Neuronal stem cell (in vitro differentiated cells): ENCODE measurements around the gene ROBO1.

Experiments used
- DNase-seq: peaks from one replicate; pipeline ENCODE4 v3.0.0-alpha.2; 2013; ENCODE audit warnings: low spot score
- H2AFZ ChIP-seq: one replicate; pipeline ENCODE4 v1.6.1; 2013; ENCODE audit warnings: mild to moderate bottlenecking, low read length, inconsistent platforms
- H2AK5ac ChIP-seq: 2 replicates; pipeline ENCODE4 v1.6.1; 2013; ENCODE audit warnings: low read depth, mild to moderate bottlenecking, inconsistent platforms, low read length, moderate library complexity, mixed read lengths
- H2BK120ac ChIP-seq: 2 replicates; pipeline ENCODE4 v1.6.1; 2013; ENCODE audit warnings: low read depth, mild to moderate bottlenecking, inconsistent platforms, low read length, moderate library complexity, mixed read lengths
- H2BK12ac ChIP-seq: one replicate; pipeline ENCODE4 v1.6.1; 2013; ENCODE audit warnings: low read length, inconsistent platforms
- H2BK15ac ChIP-seq: 2 replicates; pipeline ENCODE4 v1.6.1; 2013; ENCODE audit warnings: mild to moderate bottlenecking, low read length, inconsistent platforms, mixed read lengths
- H2BK5ac ChIP-seq: one replicate; pipeline ENCODE4 v1.6.1; 2013; ENCODE audit warnings: inconsistent platforms, mild to moderate bottlenecking, low read length, moderate library complexity
- H3K14ac ChIP-seq: one replicate; pipeline ENCODE4 v1.6.1; 2013; ENCODE audit warnings: low read length, inconsistent platforms
- H3K18ac ChIP-seq: 2 replicates; pipeline ENCODE4 v1.6.1; 2013; ENCODE audit warnings: low read length, inconsistent platforms
- H3K23ac ChIP-seq: 2 replicates; pipeline ENCODE4 v1.6.1; 2013; ENCODE audit warnings: low read depth, mild to moderate bottlenecking, mixed read lengths, low read length, inconsistent platforms; ENCODE audit not compliant: poor library complexity
- H3K27ac ChIP-seq: replicated peaks from 3 replicates; pipeline ENCODE4 v1.5.1; 2013; ENCODE audit warnings: low read length, inconsistent platforms
- H3K27me3 ChIP-seq, 3 experiments: 2 replicates each; pipeline ENCODE4 v1.6.1; 2013; ENCODE audit warnings: low read length in 3 of 3, mild to moderate bottlenecking in 2 of 3, inconsistent platforms in 1 of 3, low read depth in 1 of 3, mixed read lengths in 1 of 3, moderate library complexity in 1 of 3; ENCODE audit not compliant: control insufficient read depth in 3 of 3, insufficient read depth in 3 of 3
- H3K36me3 ChIP-seq, 2 donors: replicated peaks in 1 of 2; 2 replicates each; pipeline ENCODE4 v1.6.1; 2013; ENCODE audit warnings: low read length in 2 of 2; ENCODE audit not compliant: control insufficient read depth in 2 of 2, insufficient read depth in 2 of 2
- H3K4ac ChIP-seq: 2 replicates; pipeline ENCODE4 v1.6.1; 2013; ENCODE audit warnings: inconsistent platforms, mild to moderate bottlenecking, low read length, moderate library complexity
- H3K4me1 ChIP-seq, 2 donors: 1 replicate in 1 of 2; 2 replicates in 1 of 2; pipeline ENCODE4 v1.6.1; 2013; ENCODE audit warnings: low read length in 2 of 2, low read depth in 1 of 2; ENCODE audit not compliant: control insufficient read depth in 2 of 2, insufficient read depth in 1 of 2
- H3K4me2 ChIP-seq: one replicate; pipeline ENCODE4 v1.6.1; 2013; ENCODE audit warnings: mild to moderate bottlenecking, low read length, inconsistent platforms; ENCODE audit not compliant: insufficient read depth, poor library complexity, severe bottlenecking
- H3K4me3 ChIP-seq, 2 donors: 2 replicates each; pipeline ENCODE4 v1.5.1; 2013; ENCODE audit warnings: low read length in 2 of 2, mild to moderate bottlenecking in 2 of 2, inconsistent platforms in 1 of 2, moderate library complexity in 1 of 2
- H3K79me1 ChIP-seq: one replicate; pipeline ENCODE4 v1.6.1; 2013; ENCODE audit warnings: low read depth, mild to moderate bottlenecking, inconsistent platforms, low read length, moderate library complexity
- H3K9ac ChIP-seq: one replicate; pipeline ENCODE4 v1.6.1; 2013; ENCODE audit warnings: mild to moderate bottlenecking, low read depth, low read length, inconsistent platforms; ENCODE audit not compliant: poor library complexity
- H3K9me3 ChIP-seq, 2 donors: replicated peaks in 1 of 2; 2 replicates each; pipeline versions ENCODE3 to v1.6.1; 2013; ENCODE audit warnings: low read length in 2 of 2, mild to moderate bottlenecking in 2 of 2, inconsistent platforms in 1 of 2, low read depth in 1 of 2, mixed read lengths in 1 of 2, moderate library complexity in 1 of 2; ENCODE audit not compliant: control insufficient read depth in 2 of 2, insufficient read depth in 1 of 2
- H4K8ac ChIP-seq: one replicate; pipeline ENCODE4 v1.6.1; 2013; ENCODE audit warnings: low read depth, mild to moderate bottlenecking, inconsistent platforms, low read length, moderate library complexity
- H4K91ac ChIP-seq: one replicate; pipeline ENCODE4 v1.6.1; 2013; ENCODE audit warnings: low read length, low read depth, mild to moderate bottlenecking, inconsistent platforms; ENCODE audit not compliant: poor library complexity
- WGBS, 2 donors: extraction: QIAGEN DNeasy Blood & Tissue Kit; methylation state at CpG; one replicate each; pipeline ENCODE4 v1.1.7; 2013; ENCODE audit warnings: missing lambda C conversion rate in 2 of 2, mixed read lengths in 1 of 2; ENCODE audit not compliant: insufficient read length in 2 of 2, insufficient replicate concordance in 1 of 2; ENCODE audit errors: extremely low coverage in 2 of 2; 5-methylcytosine and 5-hydroxymethylcytosine counted together

Gene ROBO1

DNA sequence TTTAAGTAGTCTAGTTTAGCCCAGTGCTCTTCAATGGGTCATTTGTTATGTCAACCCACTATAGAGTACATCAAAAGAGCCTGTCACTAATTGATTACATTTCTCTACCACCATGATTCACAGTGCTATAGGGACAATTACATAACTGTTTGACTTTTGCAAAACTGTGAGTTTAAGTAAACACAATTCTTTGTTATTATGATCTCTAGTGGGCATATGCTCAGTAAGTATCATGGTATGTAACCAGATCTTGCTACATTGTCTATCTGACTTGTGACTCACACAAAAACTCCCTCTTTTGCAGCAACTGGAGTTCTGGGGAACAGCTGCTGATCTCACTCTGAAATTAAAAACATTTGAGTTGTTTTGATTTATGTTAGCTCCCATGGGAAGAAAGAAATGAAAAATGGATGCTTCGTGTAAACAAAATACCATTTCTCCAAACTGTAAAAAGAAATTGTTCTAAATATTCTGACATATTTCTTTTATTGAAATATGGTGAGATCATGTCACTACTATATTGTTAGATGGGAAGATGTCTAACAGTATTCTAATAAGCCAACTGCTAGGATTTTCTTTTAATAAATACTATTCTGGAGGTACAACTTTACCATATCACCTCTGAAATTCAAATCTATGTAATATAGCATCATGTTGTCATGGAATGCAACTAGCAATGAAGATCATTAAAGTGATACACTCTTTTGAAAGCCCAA, 470.4 kb downstream of the ROBO1 start:
- no peak overlapping the region for H2BK5ac ChIP-seq
- H2BK15ac ChIP-seq, result no peak overlapping the region
- H3K18ac ChIP-seq, result no peak overlapping the region
- WGBS, 2 donors, result no CpG with 5 or more reads among the region's 1 CpG
- no peak overlapping the region for H3K4me3 ChIP-seq
- H3K4me2 ChIP-seq, result no peak overlapping the region
- no peak overlapping the region for H3K4ac ChIP-seq
- no peaks in the 10 kb centered on the region for H3K9me3 ChIP-seq
- DNase-seq, result no peak
- H3K9ac ChIP-seq, result no peak overlapping the region
- H3K36me3 ChIP-seq, result no peaks in the 10 kb centered on the region
- H3K27me3 ChIP-seq, result no peaks in the 10 kb centered on the region
- no peak overlapping the region for H2AFZ ChIP-seq
- H2BK12ac ChIP-seq, result no peak overlapping the region
- no peak overlapping the region for H3K14ac ChIP-seq
- H2BK120ac ChIP-seq, result no peak overlapping the region
- H4K91ac ChIP-seq, result no peak overlapping the region
- no peaks in the 10 kb centered on the region for H3K79me1 ChIP-seq
- no peak overlapping the region for H4K8ac ChIP-seq
- H3K23ac ChIP-seq, result no peak overlapping the region
- no peak overlapping the region for H3K27ac ChIP-seq
- no peaks in the 10 kb centered on the region for H3K4me1 ChIP-seq
- H2AK5ac ChIP-seq, result no peak overlapping the region

DNA sequence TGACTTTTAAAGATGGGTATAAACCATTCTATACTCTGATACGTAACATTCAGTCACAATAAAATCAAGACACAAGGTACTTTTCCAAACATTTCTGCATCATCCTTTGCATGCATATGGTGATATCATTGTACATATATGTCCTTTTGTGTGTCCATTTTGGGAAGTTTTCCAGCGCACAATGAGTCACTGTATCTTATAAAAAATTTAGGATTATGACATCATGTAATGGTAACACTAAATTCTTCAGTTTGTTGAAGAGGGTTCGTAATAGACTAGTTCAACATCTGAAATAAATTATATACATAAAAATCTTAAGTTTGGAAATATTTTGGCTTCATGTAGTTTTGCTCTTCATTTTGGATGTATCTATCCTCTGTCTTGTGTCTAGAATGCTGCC, 480.9 kb downstream of the ROBO1 start:
- no peak for DNase-seq
- H3K9me3 ChIP-seq, result no peaks in the 10 kb centered on the region
- H3K23ac ChIP-seq, result no peak overlapping the region
- H2AK5ac ChIP-seq, result no peak overlapping the region
- no peaks in the 10 kb centered on the region for H3K79me1 ChIP-seq
- no peak overlapping the region for H2BK5ac ChIP-seq
- no peak overlapping the region for H3K18ac ChIP-seq
- H3K36me3 ChIP-seq, result no peaks in the 10 kb centered on the region
- no peak overlapping the region for H3K9ac ChIP-seq
- H3K27me3 ChIP-seq, result no peaks in the 10 kb centered on the region
- no peak overlapping the region for H2BK15ac ChIP-seq
- H3K4me1 ChIP-seq, result no peaks in the 10 kb centered on the region
- H3K27ac ChIP-seq, result no peak overlapping the region
- no peak overlapping the region for H3K4me3 ChIP-seq
- no peak overlapping the region for H3K4ac ChIP-seq
- no peak overlapping the region for H4K8ac ChIP-seq
- no peak overlapping the region for H2BK12ac ChIP-seq
- no peak overlapping the region for H2BK120ac ChIP-seq
- no peak overlapping the region for H3K4me2 ChIP-seq
- WGBS, 2 donors, result no CpG with 5 or more reads among the region's 3 CpGs
- no peak overlapping the region for H3K14ac ChIP-seq
- H2AFZ ChIP-seq, result no peak overlapping the region
- H4K91ac ChIP-seq, result no peak overlapping the region

DNA sequence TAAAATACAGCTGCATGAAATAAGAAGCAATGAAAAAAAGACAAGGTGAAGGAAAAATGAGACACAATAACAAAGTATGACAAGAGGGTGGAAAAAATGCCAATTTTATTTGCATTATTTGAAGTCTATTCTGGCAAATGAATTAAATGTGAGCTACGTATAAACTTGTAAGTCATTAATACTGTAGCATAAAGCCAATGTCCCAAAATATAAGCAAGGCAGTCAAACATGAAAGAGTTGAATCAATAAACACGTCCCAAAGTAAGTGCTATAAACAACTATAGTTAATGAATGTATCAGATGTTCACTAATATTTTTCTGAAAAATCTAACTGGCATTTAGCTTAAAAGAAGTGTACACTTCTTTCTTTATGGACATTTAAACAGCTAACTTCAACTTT, 481.9 kb downstream of the ROBO1 start:
- Histone ChIP-seq H3K4me1 (no peaks in the 10 kb centered on the region), H2AK5ac (no peak overlapping the region), H2BK120ac (no peak overlapping the region), H3K27me3 (no peaks in the 10 kb centered on the region), H3K18ac (no peak overlapping the region), H3K27ac (no peak overlapping the region), H3K14ac (no peak overlapping the region), H3K4me2 (no peak overlapping the region), H3K4me3 (no peak overlapping the region), H2AFZ (no peak overlapping the region), H3K23ac (no peak overlapping the region), H3K9ac (no peak overlapping the region), H3K4ac (no peak overlapping the region), H4K91ac (no peak overlapping the region), H2BK12ac (no peak overlapping the region), H2BK15ac (no peak overlapping the region), H2BK5ac (no peak overlapping the region), H3K79me1 (no peaks in the 10 kb centered on the region), H4K8ac (no peak overlapping the region), H3K9me3 (no peaks in the 10 kb centered on the region), H3K36me3 (no peaks in the 10 kb centered on the region)
- WGBS, 2 donors, result no CpG with 5 or more reads among the region's 2 CpGs
- DNase-seq, result no peak

DNA sequence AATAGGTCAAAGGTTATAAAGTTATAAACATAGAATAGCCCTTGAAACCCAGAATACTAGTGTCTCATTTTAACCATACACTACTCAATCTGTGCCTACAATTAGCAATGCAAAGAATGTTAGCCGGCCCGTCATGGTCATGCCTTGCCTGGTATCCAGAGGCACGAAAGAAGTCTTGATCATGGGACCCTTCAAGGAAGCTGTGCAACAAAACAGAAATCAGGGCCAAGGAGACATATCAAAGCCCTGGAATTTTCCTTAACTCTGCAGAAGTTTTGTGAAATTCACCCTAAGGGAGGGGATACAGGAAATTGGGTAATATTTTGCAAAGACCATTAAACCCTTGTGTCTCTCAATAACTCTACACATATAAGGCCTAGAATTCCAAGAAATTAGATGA, 482.4 kb downstream of the ROBO1 start:
- Histone ChIP-seq H3K27ac (no peak overlapping the region), H2BK120ac (no peak overlapping the region), H3K23ac (no peak overlapping the region), H4K91ac (no peak overlapping the region), H3K14ac (no peak overlapping the region), H2BK12ac (no peak overlapping the region), H3K4me3 (no peak overlapping the region), H3K4me2 (no peak overlapping the region), H2AFZ (no peak overlapping the region), H2BK15ac (no peak overlapping the region), H3K9me3 (no peaks in the 10 kb centered on the region), H3K36me3 (no peaks in the 10 kb centered on the region), H3K18ac (no peak overlapping the region), H3K79me1 (no peaks in the 10 kb centered on the region), H3K4ac (no peak overlapping the region), H3K9ac (no peak overlapping the region), H3K27me3 (no peaks in the 10 kb centered on the region), H2BK5ac (no peak overlapping the region), H2AK5ac (no peak overlapping the region), H4K8ac (no peak overlapping the region), H3K4me1 (no peaks in the 10 kb centered on the region)
- WGBS, 2 donors, result no CpG with 5 or more reads among the region's 3 CpGs
- DNase-seq, result no peak
